OCI-LY3 (cell line): ENCODE results near the gene NEUROG3.

Experiments
- H2AFZ ChIP-seq: fragments of 200-600, 300-600 bp; shearing (Covaris generic); 2 replicates; pipeline ENCODE4 v1.6.0; 2014; ENCODE audit warnings: antibody characterized with exemption, low read depth, low read length
- H3K27ac ChIP-seq: fragments of 200-600, 300-600 bp; sonication (generic); 2 replicates; pipeline ENCODE4 v1.5.1; 2014; ENCODE audit warnings: mild to moderate bottlenecking, low read length, moderate library complexity, mixed read lengths
- H3K27me3 ChIP-seq: fragments of 200-600, 300-600 bp; sonication (generic); 2 replicates; pipeline ENCODE4 v1.6.1; 2014; ENCODE audit warnings: low read depth, low read length, mixed read lengths
- H3K36me3 ChIP-seq: fragments of 200-600, 300-600 bp; sonication (generic); replicated peaks from 2 replicates; pipeline ENCODE3; 2014; ENCODE audit warnings: low read depth, low read length, mixed read lengths
- H3K4me1 ChIP-seq: fragments of 300-600, 200-600 bp; sonication (generic); 2 replicates; pipeline ENCODE4 v1.6.1; 2014; ENCODE audit warnings: low read length, mixed read lengths
- H3K4me2 ChIP-seq: fragments of 200-600, 300-600 bp; sonication (generic); 2 replicates; pipeline ENCODE4 v1.6.1; 2014; ENCODE audit warnings: low read length, mixed read lengths
- H3K4me3 ChIP-seq: fragments of 300-600, 200-600 bp; sonication (generic); 2 replicates; pipeline ENCODE4 v1.5.1; 2014; ENCODE audit warnings: antibody characterized with exemption, mild to moderate bottlenecking, low read length, moderate library complexity
- H3K79me2 ChIP-seq: fragments of 300-600, 200-600 bp; shearing (Covaris generic); 2 replicates; pipeline ENCODE4 v1.6.1; 2014; ENCODE audit warnings: mild to moderate bottlenecking, low read length, mixed read lengths
- H3K9ac ChIP-seq: fragments of 300-600, 200-600 bp; shearing (Covaris generic); 2 replicates; pipeline ENCODE4 v1.6.0; 2014; ENCODE audit warnings: mild to moderate bottlenecking, low read length, moderate library complexity
- H3K9me3 ChIP-seq: fragments of 200-600, 300-600 bp; shearing (Covaris generic); 2 replicates; pipeline ENCODE4 v1.6.1; 2014; ENCODE audit warnings: low read length, mixed read lengths; ENCODE audit not compliant: insufficient read depth
- H4K20me1 ChIP-seq: fragments of 200-600, 300-600 bp; sonication (generic); 2 replicates; pipeline ENCODE4 v1.6.1; 2016; ENCODE audit warnings: low read length, mixed read lengths; ENCODE audit not compliant: insufficient read depth
- CTCF ChIP-seq: fragments of 200-600, 300-600 bp; sonication (generic); IDR thresholded peaks from 2 replicates; pipeline ENCODE4 v1.5.1; 2014; ENCODE audit warnings: antibody characterized with exemption, low read length, low read depth
- EZH2phosphoT487 ChIP-seq: fragments of 200-600 bp; shearing (Covaris generic); IDR thresholded peaks from 2 replicates; pipeline ENCODE4 v1.6.1; 2018; ENCODE audit warnings: antibody characterized with exemption, mixed run types, low read depth

The NEUROG3 gene

GRCh38 chr10:69600761-69601330 lies 27.6 kb upstream of the NEUROG3 start:
- Histone ChIP-seq H3K27me3 (peaks cover 4% of the 10 kb centered on the region; the same call in 1 of the 2 replicates), H4K20me1 (no peaks in the 10 kb centered on the region), H2AFZ (no peak overlapping the region), H3K4me3 (no peak overlapping the region), H3K79me2 (no peaks in the 10 kb centered on the region), H3K36me3 (no peaks in the 10 kb centered on the region), H3K4me2 (no peak overlapping the region), H3K9me3 (no peaks in the 10 kb centered on the region), H3K9ac (no peak overlapping the region), H3K4me1 (no peaks in the 10 kb centered on the region), H3K27ac (no peak overlapping the region)
- TF ChIP-seq CTCF, result no peak
- TF ChIP-seq EZH2phosphoT487, result no peak

- Histone ChIP-seq H3K9me3 (no peaks in the 10 kb centered on the region), H4K20me1 (no peaks in the 10 kb centered on the region), H3K4me1 (no peaks in the 10 kb centered on the region), H3K4me3 (no peak overlapping the region), H3K27ac (no peak overlapping the region), H2AFZ (no peak overlapping the region), H3K27me3 (no peaks in the 10 kb centered on the region), H3K36me3 (no peaks in the 10 kb centered on the region), H3K79me2 (no peaks in the 10 kb centered on the region), H3K9ac (no peak overlapping the region), H3K4me2 (no peak overlapping the region)
- no peak for TF ChIP-seq CTCF
- TF ChIP-seq EZH2phosphoT487, result no peak
Observed at GRCh38 chr10:69588358-69588757, 15.1 kb upstream of the NEUROG3 start.

- no peak for TF ChIP-seq EZH2phosphoT487
- no peak for TF ChIP-seq CTCF
- Histone ChIP-seq H3K4me1 (peaks cover 9% of the 10 kb centered on the region), H3K9ac (no peak overlapping the region), H3K79me2 (no peaks in the 10 kb centered on the region), H3K9me3 (no peaks in the 10 kb centered on the region), H3K27me3 (no peaks in the 10 kb centered on the region), H3K27ac (no peak overlapping the region), H2AFZ (no peak overlapping the region), H3K36me3 (no peaks in the 10 kb centered on the region), H4K20me1 (no peaks in the 10 kb centered on the region), H3K4me2 (no peak overlapping the region), H3K4me3 (no peak overlapping the region)
Observed at GRCh38 chr10:69584624-69585023, 11.4 kb upstream of the NEUROG3 start.

GRCh38 chr10:69583106-69583505 lies 9.9 kb upstream of the NEUROG3 start:
- H3K4me2 ChIP-seq, result no peak overlapping the region
- H4K20me1 ChIP-seq, result no peaks in the 10 kb centered on the region
- H3K9me3 ChIP-seq, result no peaks in the 10 kb centered on the region
- no peaks in the 10 kb centered on the region for H3K27me3 ChIP-seq
- no peak for TF ChIP-seq CTCF
- TF ChIP-seq EZH2phosphoT487, result no peak
- H3K79me2 ChIP-seq, result no peaks in the 10 kb centered on the region
- no peaks in the 10 kb centered on the region for H3K36me3 ChIP-seq
- H3K4me3 ChIP-seq, result no peak overlapping the region
- H2AFZ ChIP-seq, result no peak overlapping the region
- peaks cover 9% of the 10 kb centered on the region for H3K4me1 ChIP-seq
- no peak overlapping the region for H3K27ac ChIP-seq
- H3K9ac ChIP-seq, result no peak overlapping the region
